GM19438 (cell line): Measurements from ENCODE around the gene SLCO4A1.

ENCODE experiments used
- ATAC-seq: cut with Tn5 transposase; IDR thresholded peaks from one replicate; pipeline ENCODE4 v1.9.1; 2021; ENCODE audit warnings: low read depth; ENCODE audit not compliant: unreplicated experiment

The SLCO4A1 gene

GRCh38 chr20:62642051-62642665 lies at the start of gene SLCO4A1:
TSS of gene SLCO4A1 (plus strand) at chr20:62642503. CDS start at chr20:62656455, 13,952 bp downstream.
- peak; percentile 52 for ATAC-seq

- no peak for ATAC-seq
Observed at GRCh38 chr20:62592506-62593177, 49.7 kb upstream of the SLCO4A1 start.

- ATAC-seq = no peak
Observed at GRCh38 chr20:62593616-62594015, 48.7 kb upstream of the SLCO4A1 start.

GRCh38 chr20:62595069-62595468 lies 47.2 kb upstream of the SLCO4A1 start:
- ATAC-seq = no peak

GRCh38 chr20:62595491-62595890 lies 46.8 kb upstream of the SLCO4A1 start:
- no peak for ATAC-seq

GRCh38 chr20:62596486-62596885 lies 45.8 kb upstream of the SLCO4A1 start:
- no peak for ATAC-seq

- ATAC-seq = no peak
Observed at GRCh38 chr20:62596921-62597320, 45.4 kb upstream of the SLCO4A1 start.

- no peak for ATAC-seq
Observed at GRCh38 chr20:62597416-62598115, 44.7 kb upstream of the SLCO4A1 start.

- ATAC-seq = no peak
Observed at GRCh38 chr20:62598761-62599194, 43.5 kb upstream of the SLCO4A1 start.

GRCh38 chr20:62599216-62600110 lies 42.8 kb upstream of the SLCO4A1 start:
- no peak for ATAC-seq

GRCh38 chr20:62601172-62601571 lies 41.1 kb upstream of the SLCO4A1 start:
- no peak for ATAC-seq

GRCh38 chr20:62601714-62602113 lies 40.6 kb upstream of the SLCO4A1 start:
- ATAC-seq = no peak

GRCh38 chr20:62602550-62602949 lies 39.8 kb upstream of the SLCO4A1 start:
- no peak for ATAC-seq

GRCh38 chr20:62603021-62603906 lies 39.0 kb upstream of the SLCO4A1 start:
- ATAC-seq = no peak

- ATAC-seq = no peak
Observed at GRCh38 chr20:62603907-62604785, 38.2 kb upstream of the SLCO4A1 start.

- ATAC-seq = no peak
Observed at GRCh38 chr20:62604796-62605195, 37.5 kb upstream of the SLCO4A1 start.

- no peak for ATAC-seq
Observed at GRCh38 chr20:62605236-62605943, 36.9 kb upstream of the SLCO4A1 start.

- no peak for ATAC-seq
Observed at GRCh38 chr20:62606016-62606415, 36.3 kb upstream of the SLCO4A1 start.
